Right lung (tissue), 10 donors: ENCODE measurements around the gene B4GALT1. TPM values are rescaled to one million over a fixed set of nuclear protein-coding genes. Genes with fewer than 3 reads are reported as not detected.

Source experiments
- DNase-seq, 2 donors: peaks; one replicate each; pipeline ENCODE4 v3.0.0-alpha.2; 2013
- long read RNA-seq, 8 donors: transcript quantifications; one replicate each; lab custom pipeline, GENCODE V29; 2026
- polyA plus RNA-seq, 5 donors: library from polyadenylated mRNA; unstranded; fragments of 120-200 nt; gene quantifications; one replicate each; pipeline versions ENCODE4 v1.2.1 to v1.2.3, GENCODE V29; 2013; ENCODE audit warnings: inconsistent platforms in 1 of 5, low replicate concordance in 1 of 5; ENCODE audit not compliant: insufficient read length in 5 of 5, insufficient read depth in 1 of 5

B4GALT1 gene, protein sequence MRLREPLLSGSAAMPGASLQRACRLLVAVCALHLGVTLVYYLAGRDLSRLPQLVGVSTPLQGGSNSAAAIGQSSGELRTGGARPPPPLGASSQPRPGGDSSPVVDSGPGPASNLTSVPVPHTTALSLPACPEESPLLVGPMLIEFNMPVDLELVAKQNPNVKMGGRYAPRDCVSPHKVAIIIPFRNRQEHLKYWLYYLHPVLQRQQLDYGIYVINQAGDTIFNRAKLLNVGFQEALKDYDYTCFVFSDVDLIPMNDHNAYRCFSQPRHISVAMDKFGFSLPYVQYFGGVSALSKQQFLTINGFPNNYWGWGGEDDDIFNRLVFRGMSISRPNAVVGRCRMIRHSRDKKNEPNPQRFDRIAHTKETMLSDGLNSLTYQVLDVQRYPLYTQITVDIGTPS
- 10 to 100 TPM; 63.7 to 81.6 (median 67.9) TPM for polyA plus RNA-seq
- long read RNA-seq, donor 1, full-length matches to known transcripts = 31 of 621 reads
- long read RNA-seq, donor 1, partial matches to known transcripts = 430 of 621 reads
- long read RNA-seq, donor 1, other reads (novel, unspliced or antisense) = 160 of 621 reads
- long read RNA-seq, donor 2, full-length matches to known transcripts = 15 of 15 reads
- long read RNA-seq, donor 2, partial matches to known transcripts = 0 of 15 reads
- long read RNA-seq, donor 2, other reads (novel, unspliced or antisense) = 0 of 15 reads
- long read RNA-seq, donor 3, full-length matches to known transcripts = 13 of 19 reads
- long read RNA-seq, donor 3, partial matches to known transcripts = 6 of 19 reads
- long read RNA-seq, donor 3, other reads (novel, unspliced or antisense) = 0 of 19 reads
- long read RNA-seq, donor 4, full-length matches to known transcripts = 15 of 15 reads
- long read RNA-seq, donor 4, partial matches to known transcripts = 0 of 15 reads
- long read RNA-seq, donor 4, other reads (novel, unspliced or antisense) = 0 of 15 reads
- long read RNA-seq, donor 5, full-length matches to known transcripts = 4 of 16 reads
- long read RNA-seq, donor 5, partial matches to known transcripts = 12 of 16 reads
- long read RNA-seq, donor 5, other reads (novel, unspliced or antisense) = 0 of 16 reads
- long read RNA-seq, donor 6, full-length matches to known transcripts = 35 of 52 reads
- long read RNA-seq, donor 6, partial matches to known transcripts = 17 of 52 reads
- long read RNA-seq, donor 6, other reads (novel, unspliced or antisense) = 0 of 52 reads
- long read RNA-seq, donor 7, full-length matches to known transcripts = 23 of 46 reads
- long read RNA-seq, donor 7, partial matches to known transcripts = 23 of 46 reads
- long read RNA-seq, donor 7, other reads (novel, unspliced or antisense) = 0 of 46 reads
- long read RNA-seq, donor 8, full-length matches to known transcripts = 10 of 10 reads
- long read RNA-seq, donor 8, partial matches to known transcripts = 0 of 10 reads
- long read RNA-seq, donor 8, other reads (novel, unspliced or antisense) = 0 of 10 reads

DNA sequence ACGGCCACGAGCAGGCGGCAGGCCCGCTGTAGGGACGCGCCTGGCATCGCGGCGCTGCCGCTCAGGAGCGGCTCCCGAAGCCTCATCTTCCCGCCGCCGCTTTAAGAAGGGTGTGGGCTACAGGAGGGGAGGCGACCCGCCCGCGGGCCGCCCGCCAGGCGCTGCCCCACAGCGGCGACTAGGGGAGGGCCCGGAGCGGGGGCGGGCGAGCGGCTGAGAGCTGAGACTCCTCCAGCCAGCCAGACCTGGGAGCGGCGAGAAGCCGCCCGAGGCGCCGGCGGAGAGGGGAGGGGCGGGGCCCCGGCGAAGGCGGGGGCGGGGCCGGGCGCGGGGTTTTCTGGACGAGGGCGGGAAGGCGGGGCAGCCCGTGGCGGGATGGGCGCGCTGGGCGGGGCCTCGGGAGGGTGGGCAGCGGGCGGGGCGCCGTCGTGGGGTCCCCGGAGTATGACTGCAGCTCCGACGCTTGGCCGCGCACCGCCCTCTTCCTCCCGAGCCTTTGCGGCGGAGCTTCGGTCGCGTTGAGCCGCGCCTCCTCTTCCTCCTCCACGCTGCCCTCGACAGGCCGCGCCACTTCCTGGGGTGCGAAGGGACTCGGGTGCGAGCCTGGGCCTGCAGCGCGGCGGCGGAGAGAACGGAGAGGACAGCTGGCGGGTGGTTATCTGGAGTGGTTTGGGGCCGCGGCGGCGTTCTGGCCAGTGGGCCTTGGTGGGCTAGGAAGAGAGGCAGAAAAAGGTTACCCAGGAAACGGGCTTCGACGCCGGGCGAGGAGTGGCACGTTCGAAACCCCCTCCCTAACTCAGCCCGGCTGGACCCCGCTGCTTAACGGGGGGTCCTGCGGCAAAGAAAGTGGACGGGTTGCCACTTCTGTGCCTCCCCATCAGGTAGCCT, at the start of gene B4GALT1:
B4GALT1 (minus strand) TSS at position 253 of the 888 bp plus-strand sequence; CDS start at position 86, 167 bp downstream.
- peak; percentile 92 for DNase-seq

DNA sequence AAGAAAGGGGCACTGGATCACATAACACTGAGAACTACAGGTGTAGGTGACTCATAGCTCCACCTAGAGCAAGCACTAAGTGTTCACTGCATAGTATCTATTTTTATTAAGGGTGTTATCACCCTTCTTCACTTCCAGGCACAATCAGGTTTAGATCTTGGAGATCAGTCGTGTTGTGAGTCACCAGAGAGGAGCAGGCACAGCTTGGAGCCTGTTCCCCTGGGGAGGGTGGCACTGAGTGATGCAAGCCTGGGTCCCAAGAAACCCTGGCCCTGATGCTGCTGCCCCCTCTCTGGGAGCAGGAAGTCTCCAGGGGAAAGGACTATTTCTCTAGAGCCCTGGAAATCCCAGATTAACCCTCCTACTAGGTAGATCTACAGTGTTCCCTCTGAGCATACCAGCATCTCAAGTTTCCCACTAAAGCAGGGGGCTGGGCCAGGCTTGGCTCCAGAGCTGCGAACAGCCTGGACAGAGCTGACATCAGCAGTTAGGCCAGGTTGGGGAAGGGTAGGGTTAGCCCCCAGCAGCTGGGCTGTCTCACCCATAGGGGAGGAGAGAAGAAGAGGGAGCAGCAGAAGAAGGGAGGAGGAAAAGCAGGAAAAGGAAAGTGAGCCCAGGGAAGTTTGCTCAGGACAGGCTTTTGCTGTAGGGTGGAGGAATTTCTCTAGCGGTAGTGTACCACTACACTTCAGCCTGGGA, 44.7 kb upstream of the B4GALT1 start:
- peak; percentile 59 for DNase-seq

DNA sequence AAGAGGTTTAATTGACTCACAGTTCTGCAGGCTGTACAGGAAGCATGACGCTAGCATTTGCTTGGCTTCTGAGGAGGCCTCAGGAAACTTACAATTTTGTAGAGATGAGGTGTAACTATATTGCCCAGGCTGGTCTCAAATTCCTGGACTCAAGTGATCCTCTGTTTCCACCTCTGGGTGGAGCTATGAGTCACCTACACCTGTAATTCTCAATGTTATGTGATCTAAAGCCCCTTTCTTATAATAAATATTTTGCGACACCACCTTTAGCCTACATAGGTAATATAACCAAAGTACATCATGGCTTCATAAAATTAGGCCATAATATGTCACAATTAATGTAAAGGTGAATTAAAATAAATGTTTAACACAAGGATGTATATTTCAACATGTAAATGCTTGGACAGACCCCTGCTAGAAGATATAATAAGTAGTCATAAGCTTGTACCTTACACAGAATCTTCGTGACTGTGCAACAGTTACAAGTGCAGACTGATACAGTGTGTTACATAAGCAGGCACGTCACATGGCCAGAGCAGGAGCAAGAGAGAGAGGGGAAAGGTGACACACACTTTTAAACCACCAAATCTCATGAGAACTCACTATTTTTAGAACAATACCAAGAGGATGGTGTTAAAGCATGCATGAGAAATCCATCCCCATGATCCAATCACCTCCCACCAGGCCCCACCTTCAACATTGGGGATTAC, 43.0 kb upstream of the B4GALT1 start:
- DNase-seq = no peak

DNA sequence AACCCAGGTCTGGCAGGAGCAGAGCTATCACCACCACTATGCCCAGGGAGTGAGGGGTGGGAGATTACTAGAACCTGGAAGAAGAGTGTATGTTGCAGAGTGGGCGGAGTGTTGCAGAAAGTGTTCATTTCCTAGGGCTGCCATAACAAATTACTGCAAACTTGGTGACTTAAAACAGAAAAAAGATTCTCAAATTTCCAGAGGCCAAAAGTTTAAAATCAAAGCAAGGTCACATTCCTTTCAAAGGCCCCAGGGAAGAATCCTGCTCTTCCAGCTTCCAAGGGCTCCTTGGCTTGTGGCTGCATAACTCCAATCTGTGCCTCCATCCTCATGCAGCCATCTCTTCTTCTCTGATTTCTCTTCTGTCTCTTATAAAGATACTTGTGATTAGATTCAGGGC, 42.3 kb upstream of the B4GALT1 start:
- no peak for DNase-seq

DNA sequence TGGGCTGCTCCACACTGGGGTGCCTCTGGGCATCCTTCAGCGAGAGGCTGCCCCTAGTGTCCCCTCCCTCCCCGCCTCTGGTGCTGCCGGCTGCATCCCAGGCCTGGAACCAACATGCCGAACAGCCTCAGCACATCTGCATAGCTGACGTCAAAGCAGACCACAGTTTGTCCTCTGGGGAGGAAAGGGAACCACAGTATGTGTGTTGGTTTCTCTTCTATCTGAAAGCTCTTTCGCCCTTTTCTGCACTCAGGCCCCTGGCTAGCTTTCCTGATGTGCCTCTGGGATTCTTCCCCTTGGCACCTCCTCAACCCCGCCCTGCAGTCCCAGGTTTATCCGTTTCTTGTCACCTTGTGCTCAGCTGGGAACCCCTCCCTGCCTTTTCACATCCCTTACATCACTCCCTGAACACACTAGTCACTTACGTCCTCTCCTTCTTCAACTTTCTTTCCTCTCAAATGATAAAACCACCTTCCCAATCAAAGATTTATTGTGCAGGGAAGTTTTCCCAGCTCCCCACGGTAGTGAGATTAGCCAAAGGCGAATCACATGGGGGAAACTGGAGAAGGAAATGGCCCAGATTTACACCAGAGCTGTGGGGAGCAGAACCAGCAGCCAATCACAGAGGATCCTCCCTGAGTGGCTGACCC, 35.5 kb upstream of the B4GALT1 start:
- DNase-seq = no peak

DNA sequence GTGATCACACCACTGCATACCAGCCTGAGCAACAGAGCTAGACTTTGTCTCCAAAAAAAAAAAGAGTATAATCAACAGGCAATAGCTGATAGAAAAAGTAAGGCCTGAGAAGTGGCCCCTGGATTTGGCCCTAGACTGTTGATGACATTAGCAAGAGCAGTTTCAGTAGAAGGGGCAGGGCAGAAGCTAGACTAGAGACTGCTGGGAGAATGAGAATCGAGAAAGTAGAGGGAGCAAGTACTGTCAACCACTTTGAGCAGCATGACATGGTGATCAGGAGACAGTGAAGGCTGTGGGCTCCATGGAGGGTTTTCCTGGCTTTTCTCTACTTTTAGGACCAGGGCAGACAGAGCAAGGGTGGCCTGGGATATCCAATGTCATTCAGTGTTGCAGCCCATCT, 34.9 kb upstream of the B4GALT1 start:
- DNase-seq = no peak

DNA sequence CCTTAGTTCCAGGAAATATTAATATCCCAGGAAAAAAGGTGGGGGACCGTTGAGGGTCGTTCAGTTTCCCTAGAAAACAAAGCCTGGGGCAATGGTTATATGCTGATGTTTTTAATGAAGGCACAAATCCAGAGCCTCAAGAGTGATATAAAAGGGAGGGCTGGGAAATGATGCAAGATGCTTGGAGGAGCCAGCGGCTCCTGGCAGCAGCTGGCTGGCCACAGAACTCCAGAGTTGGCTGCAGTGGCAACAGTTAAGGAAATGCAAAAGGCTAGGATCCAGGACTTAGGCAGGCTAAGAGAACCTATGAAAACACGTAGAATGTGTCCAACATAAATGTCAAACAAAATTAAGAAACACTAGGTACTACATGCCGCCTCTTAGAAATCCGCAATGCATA, 31.0 kb upstream of the B4GALT1 start:
- peak; percentile 47 to 68 for DNase-seq

DNA sequence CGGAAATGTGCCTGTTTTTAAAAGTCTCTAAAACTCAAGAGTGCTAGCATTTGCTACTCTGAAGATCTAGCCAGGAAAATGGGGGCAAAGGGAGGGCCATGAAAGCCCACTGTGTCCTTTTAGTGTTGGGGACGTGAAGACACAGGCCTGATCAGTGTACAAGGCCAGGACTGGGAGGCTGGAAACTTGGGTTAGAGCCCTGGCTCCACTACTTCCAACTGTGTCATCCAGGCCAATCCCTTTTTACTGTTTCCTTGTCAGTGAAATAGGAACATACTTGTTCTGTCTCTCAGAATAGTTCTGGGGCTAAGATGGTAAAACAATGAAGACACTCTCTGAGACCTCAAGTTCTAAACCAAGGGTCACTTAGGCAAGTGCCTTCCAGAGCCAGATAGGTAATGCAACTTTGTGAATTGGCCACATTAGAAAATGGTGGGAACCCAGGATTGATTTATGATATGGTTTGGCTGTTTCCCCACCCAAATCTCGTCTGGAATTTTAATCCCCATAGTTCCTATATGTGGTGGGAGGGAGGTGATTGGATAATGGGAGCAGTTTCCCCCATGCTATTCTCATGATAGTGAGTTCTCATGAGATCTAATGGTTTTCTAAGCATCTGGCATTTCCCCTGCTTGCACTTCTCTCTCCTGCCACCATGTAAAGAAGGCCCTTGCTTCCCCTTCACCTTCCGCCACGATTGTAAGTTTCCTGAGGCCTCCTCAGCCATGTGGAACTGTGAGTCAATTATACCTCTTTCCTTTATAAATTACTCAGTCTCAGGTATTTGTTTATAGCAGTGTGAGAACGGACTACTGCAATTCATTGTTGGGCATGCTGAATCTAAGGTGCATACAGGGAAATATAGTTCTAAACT, 30.4 kb upstream of the B4GALT1 start:
- DNase-seq = no peak

DNA sequence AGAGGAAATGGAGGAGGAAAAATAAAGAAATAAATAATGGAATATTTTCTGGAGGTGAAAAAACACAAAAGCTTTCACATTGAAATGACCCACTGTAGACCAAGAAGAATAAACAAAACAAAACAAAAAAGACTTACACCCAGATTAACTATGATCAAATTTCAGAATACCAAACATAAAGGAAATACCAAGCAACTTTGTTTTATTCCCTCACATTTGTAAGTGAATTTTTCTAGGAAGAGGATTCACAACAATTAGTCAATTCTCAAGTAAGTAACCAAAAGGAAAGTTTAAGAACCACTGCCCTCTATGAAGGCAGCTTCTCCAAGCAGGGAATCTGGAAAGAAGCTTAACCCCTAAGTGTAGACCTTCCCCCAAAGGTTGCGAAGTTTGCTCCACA, 29.6 kb upstream of the B4GALT1 start:
- DNase-seq = no peak

DNA sequence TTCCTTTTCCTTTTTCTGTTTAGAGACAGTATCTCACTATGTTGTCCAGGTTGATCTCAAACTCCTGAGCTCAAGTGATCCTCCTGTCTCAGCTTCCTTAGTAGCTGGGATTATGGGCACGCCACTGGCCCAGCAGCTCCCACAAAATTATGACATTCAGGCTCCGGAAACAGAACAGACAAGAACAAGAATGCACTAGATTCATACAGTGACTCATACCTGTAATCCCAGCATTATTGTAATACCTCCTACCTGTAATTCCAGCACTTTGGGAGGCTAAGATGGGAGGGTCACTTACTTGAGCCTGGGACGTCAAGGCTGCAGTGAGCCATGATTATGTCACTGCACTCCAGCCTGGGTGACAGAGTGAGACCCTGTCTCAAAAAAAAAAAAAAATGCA, 26.7 kb upstream of the B4GALT1 start:
- no peak for DNase-seq

DNA sequence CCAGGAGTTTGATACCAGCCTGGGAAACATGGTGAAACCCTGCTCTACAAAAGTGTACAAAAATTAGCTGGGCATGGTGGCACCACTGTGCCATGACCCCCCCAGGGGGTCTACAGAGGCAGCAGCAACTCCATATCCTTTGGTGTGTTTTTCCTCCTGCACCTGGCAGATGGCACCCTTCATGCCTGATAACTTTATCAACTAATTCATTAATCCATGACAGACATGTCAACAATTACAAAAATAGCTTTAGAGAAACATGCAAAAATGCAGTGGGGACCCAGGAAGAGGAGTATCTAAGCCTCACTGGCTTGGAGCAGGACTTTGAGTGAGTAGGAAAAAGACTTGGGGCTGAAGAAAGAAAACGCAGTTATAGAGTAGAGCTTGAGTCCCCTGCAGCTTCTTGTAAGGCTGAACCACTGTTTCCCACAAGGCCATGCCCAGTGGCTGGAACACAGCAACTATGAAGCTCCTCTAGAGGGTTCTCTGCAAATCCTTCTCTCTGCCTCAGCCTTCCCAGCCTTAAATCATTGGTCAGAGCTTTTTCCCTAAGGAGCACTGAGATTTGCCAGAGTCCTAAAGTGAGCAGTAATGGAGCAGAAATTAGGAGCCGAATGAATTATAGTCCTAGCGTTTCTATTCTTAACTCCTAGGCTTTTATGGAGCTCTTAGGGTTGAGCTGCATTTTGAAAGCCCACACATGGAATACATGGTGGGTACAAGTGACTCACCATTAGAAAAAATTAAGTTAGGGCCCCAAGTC, 25.5 kb upstream of the B4GALT1 start:
- DNase-seq = no peak

DNA sequence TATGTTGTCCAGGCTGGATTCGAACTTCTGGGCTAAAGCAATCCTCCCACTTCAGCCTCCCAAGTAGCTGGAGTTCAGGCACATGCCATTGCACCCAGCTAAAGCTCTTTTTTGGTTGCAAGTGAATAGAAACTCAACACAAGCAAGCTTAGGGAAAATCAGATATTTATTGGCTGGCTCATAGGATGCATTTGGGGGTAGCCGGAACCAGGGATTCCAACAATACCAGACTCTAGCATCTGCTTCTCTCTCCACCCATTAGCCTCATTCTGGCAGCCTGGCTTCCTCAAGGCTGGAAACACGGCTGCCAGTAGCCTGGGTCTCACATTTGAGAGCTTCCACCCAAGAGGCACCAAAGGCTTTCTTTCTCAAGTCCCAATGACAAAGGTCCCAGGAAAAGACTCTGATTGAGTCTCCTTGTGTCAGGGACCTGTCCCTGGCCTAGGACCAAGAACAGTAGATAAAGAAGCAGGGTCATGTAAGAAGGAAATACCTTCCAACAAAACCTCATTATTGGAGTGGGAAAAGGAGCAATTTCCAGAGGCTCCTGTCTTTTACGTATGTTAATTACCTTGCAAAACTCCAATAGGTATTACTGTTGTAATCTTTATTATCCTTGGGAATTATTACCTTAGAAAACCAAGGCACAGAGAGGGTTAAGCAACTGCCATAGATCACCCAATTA, 23.0 kb upstream of the B4GALT1 start:
- DNase-seq = no peak

DNA sequence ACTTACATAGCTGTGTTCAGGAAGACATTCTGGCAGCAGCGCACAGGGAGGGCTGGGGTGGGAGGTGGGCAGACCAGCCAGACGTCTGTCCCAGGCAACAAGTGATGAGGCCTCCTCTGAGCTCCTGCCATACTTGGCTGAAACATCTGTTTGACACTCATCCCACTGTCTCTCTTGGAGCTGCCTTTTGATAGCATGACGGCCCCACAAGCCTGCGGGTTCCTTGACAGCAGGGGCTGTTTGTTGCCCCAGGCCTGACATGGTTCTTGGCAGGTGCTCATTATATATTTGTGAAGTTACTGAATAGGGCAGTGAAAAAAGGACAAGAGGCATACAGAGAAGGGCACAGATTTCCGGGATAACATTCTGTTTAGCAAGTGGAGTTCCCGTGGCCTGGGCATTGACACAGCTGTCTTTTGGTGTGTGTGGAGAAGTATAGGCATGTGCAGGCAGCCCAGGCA, 22.2 kb upstream of the B4GALT1 start:
- no peak for DNase-seq

DNA sequence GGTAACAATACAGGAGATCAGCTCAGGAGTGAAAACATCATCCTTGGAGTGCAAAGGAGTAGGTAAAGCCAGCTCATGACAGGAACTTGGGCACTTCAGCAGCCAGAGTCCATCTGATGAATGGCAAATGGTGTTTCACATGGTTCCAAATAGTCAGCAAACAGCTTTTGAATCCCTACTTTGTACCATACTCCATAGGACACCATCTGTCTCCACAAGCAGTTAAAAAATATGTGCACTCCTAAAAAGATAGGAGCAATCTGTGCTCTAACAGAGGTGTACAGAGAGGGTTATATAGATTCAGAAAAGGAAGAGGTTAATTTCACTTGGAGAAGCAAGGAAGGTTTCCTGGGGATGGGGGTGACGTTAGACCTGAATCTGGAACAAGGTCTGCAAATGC, 21.6 kb upstream of the B4GALT1 start:
- no peak for DNase-seq

DNA sequence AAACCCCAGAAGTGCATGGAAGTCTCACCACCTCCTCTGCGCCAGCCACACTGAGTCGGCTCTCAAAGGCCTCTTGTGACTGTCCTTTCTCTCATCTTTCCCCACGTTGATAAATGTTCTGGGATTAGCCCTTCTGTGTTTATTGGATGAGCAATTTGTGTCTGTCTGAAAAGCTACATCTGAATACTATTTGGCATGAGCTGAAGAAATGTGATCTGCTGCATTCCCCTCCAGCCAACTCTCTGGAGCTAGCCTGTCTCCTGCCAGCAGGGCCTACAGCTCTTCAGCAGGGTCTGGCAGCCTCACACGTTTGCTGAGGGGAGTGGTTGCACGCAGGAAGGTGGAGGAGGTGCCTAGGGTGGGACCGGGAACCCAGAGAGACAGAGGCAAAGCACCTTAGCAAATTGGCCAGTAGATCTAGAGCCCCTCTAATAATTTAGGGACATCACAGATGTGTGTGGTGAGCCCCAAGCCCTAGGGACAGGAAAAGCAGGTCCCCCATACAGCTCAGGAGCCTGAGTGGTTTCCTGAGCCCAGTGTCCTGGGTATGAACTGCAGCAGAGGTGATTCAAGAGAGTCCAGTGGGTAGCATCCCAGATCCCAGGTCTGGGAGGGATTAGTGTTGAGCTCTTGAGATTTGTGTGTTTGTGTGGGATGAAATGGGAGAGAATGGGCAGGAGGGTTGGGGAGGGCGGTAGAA, 20.5 kb upstream of the B4GALT1 start:
- peak in 1 of 2 donors; percentile 58 for DNase-seq
